K562 (cell line): ENCODE data around the gene ZFYVE28. TPM values are rescaled to one million over a fixed set of nuclear protein-coding genes. Genes with fewer than 3 reads are reported as not detected.

Experiments used
- ATAC-seq: fragments of 200-7000 bp; cut with Tn5 transposase; 3 replicates; pipeline ENCODE4 v1.9.1; 2020; ENCODE audit warnings: moderate library complexity
- BruUV-seq: library from RNA; stranded (reverse); fragments of 400-500 nt; replicated peaks from 2 replicates; lab custom pipeline; 2021; lab: Mats Ljungman, UMichigan
- CTCF ChIA-PET: fragments of 300-600 bp; formaldehyde crosslinking; extraction: SDS; loops from one replicate; lab custom pipeline; 2021; ENCODE audit warnings: low intra/inter-chr PET ratio; lab: Yijun Ruan, JAX
- POLR2A ChIA-PET: fragments of 300-600, 350-650 bp; sonication (Branson Sonifier 250); formaldehyde crosslinking; extraction: SDS; loops from one replicate; lab custom pipeline; 2021; ENCODE audit warnings: antibody characterized with exemption, inconsistent platforms; lab: Yijun Ruan, JAX
- DNase-seq, 4 experiments: peaks; one replicate each; pipeline versions ENCODE4 v3.0.0 to v3.0.0-alpha.2; 2011 to 2018; ENCODE audit warnings: low spot score in 3 of 4, mixed read lengths in 3 of 4; ENCODE audit errors: extremely low read depth in 1 of 4
- FAIRE-seq: peaks from 2 replicates; lab custom pipeline; 2011; peaks lifted over from hg19 to GRCh38; lab: Jason Lieb, UNC
- H2AFZ ChIP-seq: 2 replicates; pipeline ENCODE4 v1.6.0; 2011; ENCODE audit warnings: low read depth, low read length, control low read depth, inconsistent platforms
- H3K27ac ChIP-seq: fragments of 200-600 bp; 3 replicates; pipeline ENCODE4 v1.8.0; 2011; ENCODE audit warnings: low read depth, mild to moderate bottlenecking, control low read depth, inconsistent platforms, low read length, moderate library complexity, mixed read lengths; ENCODE audit errors: extremely low read depth
- H3K27me3 ChIP-seq, 2 experiments: fragments of 300-600 bp in 1 of 2; 2 replicates in 1 of 2; 3 replicates in 1 of 2; pipeline versions ENCODE4 v1.6.0 to v1.8.0; 2011; ENCODE audit warnings: inconsistent platforms in 2 of 2, low read length in 2 of 2, mild to moderate bottlenecking in 1 of 2, mixed read lengths in 1 of 2, moderate library complexity in 1 of 2; ENCODE audit not compliant: control insufficient read depth in 2 of 2, insufficient read depth in 2 of 2
- H3K36me3 ChIP-seq: fragments of 300-600 bp; 3 replicates; pipeline ENCODE4 v1.8.0; 2011; ENCODE audit warnings: mild to moderate bottlenecking, low read length, inconsistent platforms; ENCODE audit not compliant: control insufficient read depth, insufficient read depth
- H3K4me1 ChIP-seq, 2 experiments: fragments of 200-600 bp in 1 of 2; replicated peaks in 1 of 2; 2 replicates in 1 of 2; 3 replicates in 1 of 2; pipeline versions ENCODE4 v1.5.1 to v1.8.0; 2011; ENCODE audit warnings: inconsistent platforms in 2 of 2, low read length in 2 of 2, mild to moderate bottlenecking in 1 of 2, mixed read lengths in 1 of 2, moderate library complexity in 1 of 2; ENCODE audit not compliant: control insufficient read depth in 2 of 2, insufficient read depth in 2 of 2
- H3K4me2 ChIP-seq: 2 replicates; pipeline ENCODE4 v1.6.1; 2011; ENCODE audit warnings: low read length, control low read depth, inconsistent platforms, mixed read lengths; ENCODE audit not compliant: insufficient read depth
- H3K4me3 ChIP-seq: fragments of 200-600 bp; sonication (generic), shearing (Covaris generic); 2 replicates; pipeline ENCODE4 v1.5.1; 2016; ENCODE audit warnings: control low read depth, inconsistent platforms
- H3K79me2 ChIP-seq: fragments of 200-600 bp; 3 replicates; pipeline ENCODE4 v1.8.0; 2011; ENCODE audit warnings: low read length, inconsistent platforms; ENCODE audit not compliant: control insufficient read depth, insufficient read depth
- H3K9ac ChIP-seq, 2 experiments: 2 replicates each; pipeline versions ENCODE4 v1.6.0 to v1.6.1; 2011; ENCODE audit warnings: low read depth in 2 of 2, low read length in 2 of 2, control low read depth in 1 of 2, inconsistent platforms in 1 of 2, mild to moderate bottlenecking in 1 of 2, mixed read lengths in 1 of 2; ENCODE audit not compliant: insufficient read depth in 1 of 2
- H3K9me1 ChIP-seq: one replicate; pipeline ENCODE4 v1.6.0; 2011; ENCODE audit warnings: inconsistent platforms, mild to moderate bottlenecking, low read length, moderate library complexity; ENCODE audit not compliant: control insufficient read depth, insufficient read depth
- H3K9me3 ChIP-seq: replicated peaks from 2 replicates; pipeline ENCODE4 v1.5.1; 2011; ENCODE audit warnings: low read depth, low read length, inconsistent platforms; ENCODE audit not compliant: control insufficient read depth, insufficient read depth
- H4K20me1 ChIP-seq: replicated peaks from 2 replicates; pipeline ENCODE4 v1.6.1; 2011; ENCODE audit warnings: low read length, inconsistent platforms, mixed read lengths; ENCODE audit not compliant: control insufficient read depth, insufficient read depth
- GABPB1 ChIP-seq: sonication (generic); formaldehyde crosslinking; IDR thresholded peaks from 2 replicates; pipeline ENCODE4 v1.8.0; 2022; ENCODE audit warnings: mild to moderate bottlenecking, missing genetic modification reagents
- NFRKB ChIP-seq: fragments of 450-650 bp; IDR thresholded peaks from 2 replicates; pipeline ENCODE4 v1.6.1; 2016; ENCODE audit warnings: low read depth
- RBM14 ChIP-seq: fragments of 200-400 bp; formaldehyde crosslinking; IDR thresholded peaks from 2 replicates; pipeline ENCODE4 v1.6.1; 2018; ENCODE audit warnings: low read depth, mild to moderate bottlenecking, low read length, moderate library complexity, borderline replicate concordance; ENCODE audit not compliant: insufficient read depth
- ZC3H4 ChIP-seq: sonication (generic); formaldehyde crosslinking; IDR thresholded peaks from 2 replicates; pipeline ENCODE4 v1.9.0; 2021; ENCODE audit warnings: missing genetic modification reagents, borderline replicate concordance
- ZFP30 ChIP-seq: fragments of 250-450 bp; sonication (Bioruptor Pico); IDR thresholded peaks from 2 replicates; pipeline ENCODE4 v1.8.0; 2022; ENCODE audit warnings: moderate library complexity, mild to moderate bottlenecking, inconsistent platforms, borderline replicate concordance
- ZKSCAN1 ChIP-seq: fragments of 150-350 bp; IDR thresholded peaks from 2 replicates; pipeline ENCODE4 v1.6.1; 2016; ENCODE audit warnings: low read depth, low read length
- ZNF316 ChIP-seq: fragments of 450-650 bp; IDR thresholded peaks from 2 replicates; pipeline ENCODE4 v1.6.1; 2016
- WGBS: fragments of 100-300 bp; shearing (Covaris generic); methylation state at CpG from one replicate; pipeline ENCODE4 v1.1.6; 2016; ENCODE audit warnings: low coverage, mixed read lengths; ENCODE audit not compliant: insufficient coverage; ENCODE audit errors: missing lambda C conversion rate; 5-methylcytosine and 5-hydroxymethylcytosine counted together
- in situ Hi-C: fragments of 300-500 bp; cut with MboI; formaldehyde crosslinking; loops from 4 replicates; pipeline ENCODE4 v1.15.0; 2018; ENCODE audit warnings: inconsistent platforms, mixed read lengths
- intact Hi-C: fragments of 100-400 bp; cut with micrococcal nuclease; formaldehyde crosslinking; loops from 2 replicates; pipeline ENCODE4 v1.14.2; 2022
- polyA plus RNA-seq, 8 experiments: library from polyadenylated mRNA; depleted of rRNA in 4 of 8; stranded (reverse) in 5 of 8; unstranded in 3 of 8; fragments of >200 nt; fragmentation: Nextera tagmentation in 2 of 8; fragmentation: Illumina TruSeq in 1 of 8; extraction: Ambion mirVana in 2 of 8; extraction: Trizol in 1 of 8; gene quantifications; 2 replicates each; pipeline versions ENCODE4 v1.2.1 to v1.2.3, GENCODE V29; 2011 to 2014; ENCODE audit warnings: inconsistent platforms in 1 of 8, missing spikeins in 1 of 8
- total RNA-seq, 7 experiments: library from RNA; depleted of rRNA in 6 of 7; stranded (reverse); fragments of >200 nt in 6 of 7; fragmentation: Illumina TruSeq in 2 of 7; extraction: Trizol in 2 of 7; gene quantifications; 2 replicates each; pipeline versions ENCODE4 v1.2.1 to v1.2.3, GENCODE V29; 2011 to 2021; ENCODE audit warnings: low replicate concordance in 1 of 7
- TF ChIP-seq, protein P1 (sequence below): fragments of 450-650 bp; IDR thresholded peaks from one replicate; pipeline ENCODE4 v1.6.1; 2018; ENCODE audit warnings: mild to moderate bottlenecking, moderate library complexity; ENCODE audit not compliant: partially characterized antibody

ZFYVE28 gene
- total and polyA plus RNA-seq, 9 of the 15 experiments (the other 6 are each of a cell fraction or from before 2014, with no cell fraction given): 1.3 to 24.8 (median 8.9) TPM

GRCh38 chr4:2365913-2366210 lies 52.6 kb downstream of the ZFYVE28 start:
- WGBS: 71% methylated on average over 9 of the region's 9 CpGs
- no peak for ATAC-seq
- H3K4me2 ChIP-seq: no peak overlapping the region
- H3K36me3 ChIP-seq: peaks cover 13% of the 10 kb centered on the region; the same call in 1 of the 3 replicates
- no peak for TF ChIP-seq ZC3H4 (CRISPR knock-in tag)
- TF ChIP-seq RBM14: no peak
- TF ChIP-seq, protein P1, sequence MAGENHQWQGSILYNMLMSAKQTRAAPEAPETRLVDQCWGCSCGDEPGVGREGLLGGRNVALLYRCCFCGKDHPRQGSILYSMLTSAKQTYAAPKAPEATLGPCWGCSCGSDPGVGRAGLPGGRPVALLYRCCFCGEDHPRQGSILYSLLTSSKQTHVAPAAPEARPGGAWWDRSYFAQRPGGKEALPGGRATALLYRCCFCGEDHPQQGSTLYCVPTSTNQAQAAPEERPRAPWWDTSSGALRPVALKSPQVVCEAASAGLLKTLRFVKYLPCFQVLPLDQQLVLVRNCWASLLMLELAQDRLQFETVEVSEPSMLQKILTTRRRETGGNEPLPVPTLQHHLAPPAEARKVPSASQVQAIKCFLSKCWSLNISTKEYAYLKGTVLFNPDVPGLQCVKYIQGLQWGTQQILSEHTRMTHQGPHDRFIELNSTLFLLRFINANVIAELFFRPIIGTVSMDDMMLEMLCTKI: no peak
- no peak for TF ChIP-seq ZFP30 (CRISPR knock-in tag)
- no peak for TF ChIP-seq NFRKB
- no peak for TF ChIP-seq ZKSCAN1
- no peak for TF ChIP-seq GABPB1 (CRISPR knock-in tag)
- no peak for TF ChIP-seq ZNF316
- TF ChIP-seq, all 486 proteins: peak for 0
- FAIRE-seq (no peak), DNase-seq (no peak)
- Histone ChIP-seq H3K9me1 (no peaks in the 10 kb centered on the region), H3K9me3 (peaks cover 3% of the 10 kb centered on the region; the same call in 1 of the 2 replicates), H3K27me3 (no peaks in the 10 kb centered on the region), H3K9ac (peak overlapping the region in 1 of 2 experiments; percentile 88; a peak in 1 of 4 replicates), H3K27ac (no peak overlapping the region), H3K4me1 (peaks cover 18 to 53% of the 10 kb centered on the region in 2 experiments; a peak in 4 of 5 replicates), H4K20me1 (no peaks in the 10 kb centered on the region), H2AFZ (no peak overlapping the region), H3K4me3 (no peak overlapping the region), H3K79me2 (peaks cover 20% of the 10 kb centered on the region; the same call in 2 of the 3 replicates)
- in situ Hi-C loops (no loop called here), intact Hi-C loops (loop anchor here (2.0 kb wide), 1 partner anchor 55 kb away; no protein-coding TSS in a partner anchor)
- BruUV-seq: no TSS peak
- ChIA-PET CTCF (no interaction called here), POLR2A (interaction anchor here (0.6 to 1.1 kb wide), 3 partner anchors 14 to 47 kb away, joined by 3 to 4 read pairs (median 3); no protein-coding TSS in a partner anchor)
